ENCODE data around the gene HHAT.

Gene HHAT

DNA sequence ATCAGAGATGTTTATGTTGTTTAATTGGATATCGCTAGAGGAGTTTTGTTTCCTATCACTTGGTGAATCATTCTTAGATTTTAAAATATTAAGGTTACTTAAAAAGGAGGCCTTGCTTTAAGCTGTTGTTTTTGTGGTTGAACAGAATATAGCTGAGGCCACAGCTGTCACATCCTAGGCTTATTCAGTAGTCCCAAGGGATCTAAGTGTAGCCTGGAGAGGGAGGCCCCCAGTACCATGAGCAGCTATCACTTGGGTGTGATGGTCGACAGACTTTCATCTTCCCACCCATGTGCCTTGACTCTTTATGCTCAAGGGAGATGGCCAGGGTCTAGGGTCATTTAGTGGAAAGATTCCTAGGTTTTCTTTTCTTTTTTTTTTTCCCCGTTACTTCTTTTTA lies 278.7 kb downstream of the HHAT start:
- no peak for DNase-seq (ENCODE audit: extremely low read depth, insufficient read length)
- Histone ChIP-seq H3K4me3 (replicated peaks; ENCODE audit: low read depth, low read length) (no peak overlapping the region), H3K27me3 (replicated peaks; ENCODE audit: control insufficient read depth, insufficient read depth, low read length) (no peaks in the 10 kb centered on the region), H3K36me3 (ENCODE audit: control insufficient read depth, insufficient read depth, low read length) (no peaks in the 10 kb centered on the region)
- TF ChIP-seq, protein P1, sequence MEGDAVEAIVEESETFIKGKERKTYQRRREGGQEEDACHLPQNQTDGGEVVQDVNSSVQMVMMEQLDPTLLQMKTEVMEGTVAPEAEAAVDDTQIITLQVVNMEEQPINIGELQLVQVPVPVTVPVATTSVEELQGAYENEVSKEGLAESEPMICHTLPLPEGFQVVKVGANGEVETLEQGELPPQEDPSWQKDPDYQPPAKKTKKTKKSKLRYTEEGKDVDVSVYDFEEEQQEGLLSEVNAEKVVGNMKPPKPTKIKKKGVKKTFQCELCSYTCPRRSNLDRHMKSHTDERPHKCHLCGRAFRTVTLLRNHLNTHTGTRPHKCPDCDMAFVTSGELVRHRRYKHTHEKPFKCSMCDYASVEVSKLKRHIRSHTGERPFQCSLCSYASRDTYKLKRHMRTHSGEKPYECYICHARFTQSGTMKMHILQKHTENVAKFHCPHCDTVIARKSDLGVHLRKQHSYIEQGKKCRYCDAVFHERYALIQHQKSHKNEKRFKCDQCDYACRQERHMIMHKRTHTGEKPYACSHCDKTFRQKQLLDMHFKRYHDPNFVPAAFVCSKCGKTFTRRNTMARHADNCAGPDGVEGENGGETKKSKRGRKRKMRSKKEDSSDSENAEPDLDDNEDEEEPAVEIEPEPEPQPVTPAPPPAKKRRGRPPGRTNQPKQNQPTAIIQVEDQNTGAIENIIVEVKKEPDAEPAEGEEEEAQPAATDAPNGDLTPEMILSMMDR (IDR thresholded peaks at IDR 0.05; ENCODE audit: insufficient read depth, low read length, poor library complexity, severe bottlenecking), result no peak

GRCh38 chr1:210608767-210609166 lies 280.1 kb downstream of the HHAT start:
- no peak for DNase-seq (ENCODE audit: extremely low read depth, insufficient read length)
- Histone ChIP-seq H3K36me3 (ENCODE audit: control insufficient read depth, insufficient read depth, low read length) (no peaks in the 10 kb centered on the region), H3K4me3 (replicated peaks; ENCODE audit: low read depth, low read length) (no peak overlapping the region), H3K27me3 (replicated peaks; ENCODE audit: control insufficient read depth, insufficient read depth, low read length) (no peaks in the 10 kb centered on the region)
- TF ChIP-seq, protein P1 (IDR thresholded peaks at IDR 0.05; ENCODE audit: insufficient read depth, low read length, poor library complexity, severe bottlenecking), result no peak

DNA sequence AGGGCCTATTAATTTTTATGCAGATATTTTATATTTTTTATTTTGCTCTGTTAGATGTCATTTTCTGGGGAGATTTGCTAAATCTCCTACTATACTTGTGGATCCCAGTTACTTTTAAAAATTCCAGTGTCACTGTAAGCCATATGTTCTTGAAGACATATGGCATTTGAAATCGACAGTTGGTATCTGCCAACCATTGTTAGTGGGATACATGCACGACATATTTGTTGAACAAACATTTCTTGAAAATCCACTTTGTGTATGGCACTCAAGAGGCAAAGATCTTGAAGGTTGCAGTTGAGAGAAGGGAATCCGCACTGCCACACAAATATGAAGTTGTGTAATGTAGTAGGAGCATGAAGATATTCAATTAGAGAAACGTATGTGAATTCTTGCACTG lies 287.7 kb downstream of the HHAT start:
- Histone ChIP-seq H3K27me3 (replicated peaks; ENCODE audit: control insufficient read depth, insufficient read depth, low read length) (no peaks in the 10 kb centered on the region; the same call in none of the 2 replicates), H3K4me3 (replicated peaks; ENCODE audit: low read depth, low read length) (no peak overlapping the region), H3K36me3 (ENCODE audit: control insufficient read depth, insufficient read depth, low read length) (no peaks in the 10 kb centered on the region)
- TF ChIP-seq, protein P1 (IDR thresholded peaks at IDR 0.05; ENCODE audit: insufficient read depth, low read length, poor library complexity, severe bottlenecking), result no peak
- DNase-seq (ENCODE audit: extremely low read depth, insufficient read length), result no peak

DNA sequence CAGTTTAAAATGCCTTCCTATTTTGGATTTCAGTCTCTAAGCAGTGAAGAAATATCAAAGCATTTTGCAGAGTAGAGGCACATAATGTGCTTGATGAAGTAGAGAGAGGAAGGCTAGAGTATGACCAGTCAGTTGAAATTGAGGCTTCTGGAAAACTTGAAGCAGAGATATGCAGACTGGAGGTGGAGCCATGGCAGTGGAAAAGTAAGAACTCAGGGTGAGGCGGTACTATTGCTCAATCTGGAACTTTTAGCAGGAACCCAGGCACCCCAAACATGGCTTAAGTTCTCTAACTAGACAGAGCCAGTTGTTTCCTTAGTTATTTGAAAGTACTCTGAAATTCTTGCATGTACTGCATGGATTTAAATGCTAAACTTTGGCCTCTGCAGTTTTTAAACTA lies 288.6 kb downstream of the HHAT start:
- Histone ChIP-seq H3K4me3 (replicated peaks; ENCODE audit: low read depth, low read length) (no peak overlapping the region), H3K27me3 (replicated peaks; ENCODE audit: control insufficient read depth, insufficient read depth, low read length) (no peaks in the 10 kb centered on the region; the same call in none of the 2 replicates), H3K36me3 (ENCODE audit: control insufficient read depth, insufficient read depth, low read length) (no peaks in the 10 kb centered on the region)
- DNase-seq (ENCODE audit: extremely low read depth, insufficient read length), result no peak
- TF ChIP-seq, protein P1 (IDR thresholded peaks at IDR 0.05; ENCODE audit: insufficient read depth, low read length, poor library complexity, severe bottlenecking), result no peak

DNA sequence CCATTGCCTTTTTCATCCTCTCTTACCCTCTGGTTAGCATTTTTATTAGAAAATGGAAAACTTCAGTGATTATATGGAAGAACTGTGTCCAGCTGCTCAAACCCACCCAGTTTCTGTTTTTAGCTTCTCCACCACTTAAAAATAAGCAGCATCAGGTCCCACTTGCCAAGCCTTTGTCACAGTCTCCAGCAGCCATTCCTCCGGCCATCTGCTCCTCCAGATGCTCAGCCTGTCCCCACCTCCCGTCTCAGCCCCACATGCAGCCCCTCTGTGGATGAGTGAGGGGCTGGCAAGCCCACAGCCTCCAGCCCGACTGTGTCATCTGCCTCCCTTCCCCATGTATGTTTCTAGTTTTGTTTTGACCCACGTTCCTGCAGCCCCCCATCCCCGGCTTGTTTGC lies 289.7 kb downstream of the HHAT start:
- DNase-seq (ENCODE audit: extremely low read depth, insufficient read length), result no peak
- no peaks in the 10 kb centered on the region; the same call in none of the 2 replicates for H3K27me3 ChIP-seq (replicated peaks; ENCODE audit: control insufficient read depth, insufficient read depth, low read length)
- TF ChIP-seq, protein P1 (IDR thresholded peaks at IDR 0.05; ENCODE audit: insufficient read depth, low read length, poor library complexity, severe bottlenecking), result no peak
- H3K36me3 ChIP-seq (ENCODE audit: control insufficient read depth, insufficient read depth, low read length), result no peaks in the 10 kb centered on the region
- no peak overlapping the region for H3K4me3 ChIP-seq (replicated peaks; ENCODE audit: low read depth, low read length)

- H3K27me3 ChIP-seq (replicated peaks; ENCODE audit: control insufficient read depth, insufficient read depth, low read length), result no peaks in the 10 kb centered on the region; the same call in none of the 2 replicates
- no peak overlapping the region for H3K4me3 ChIP-seq (replicated peaks; ENCODE audit: low read depth, low read length)
- no peaks in the 10 kb centered on the region for H3K36me3 ChIP-seq (ENCODE audit: control insufficient read depth, insufficient read depth, low read length)
- TF ChIP-seq, protein P1 (IDR thresholded peaks at IDR 0.05; ENCODE audit: insufficient read depth, low read length, poor library complexity, severe bottlenecking), result no peak
- DNase-seq (ENCODE audit: extremely low read depth, insufficient read length), result no peak
Measured at GRCh38 chr1:210620867-210621488, 292.3 kb downstream of the HHAT start.
